H1 (cell line): Measurements from ENCODE around the gene LMBR1. TPM values are rescaled to one million over a fixed set of nuclear protein-coding genes. Genes with fewer than 3 reads are reported as not detected.

Experiments used
- CTCF ChIA-PET: fragments of 300-600 bp; sonication (Branson Sonifier 250); formaldehyde crosslinking; loops from one replicate; lab custom pipeline; 2021; ENCODE audit not compliant: partially characterized antibody; lab: Charles Lee
- POLR2A ChIA-PET: fragments of 300-600 bp; sonication (Branson Sonifier 250); formaldehyde crosslinking; loops from one replicate; lab custom pipeline; 2021; ENCODE audit warnings: inconsistent platforms; ENCODE audit not compliant: partially characterized antibody; lab: Charles Lee
- DNase-seq, 2 experiments: peaks; one replicate each; pipeline versions ENCODE4 v3.0.0 to v3.0.0-alpha.2; 2010 to 2022; ENCODE audit warnings: low spot score in 2 of 2, low read depth in 1 of 2, mixed read lengths in 1 of 2
- FAIRE-seq: peaks from 2 replicates; lab custom pipeline; 2011; peaks lifted over from hg19 to GRCh38; lab: Jason Lieb, UNC
- H2AFZ ChIP-seq: 2 replicates; pipeline ENCODE4 v1.8.1; 2012; ENCODE audit warnings: low read length, inconsistent platforms
- H2AK5ac ChIP-seq: 2 replicates; pipeline ENCODE4 v1.6.1; 2013; ENCODE audit warnings: low read depth, low read length
- H2BK120ac ChIP-seq: replicated peaks from 2 replicates; pipeline ENCODE3; 2013; ENCODE audit warnings: low read depth, low read length, inconsistent platforms
- H2BK12ac ChIP-seq: 2 replicates; pipeline ENCODE4 v1.6.1; 2013; ENCODE audit warnings: low read depth, low read length
- H2BK15ac ChIP-seq: 2 replicates; pipeline ENCODE4 v1.6.1; 2013; ENCODE audit warnings: low read length
- H2BK20ac ChIP-seq: 2 replicates; pipeline ENCODE4 v1.6.1; 2013; ENCODE audit warnings: low read length
- H2BK5ac ChIP-seq: 2 replicates; pipeline ENCODE4 v1.6.1; 2013; ENCODE audit warnings: low read depth, low read length
- H3K14ac ChIP-seq: 2 replicates; pipeline ENCODE4 v1.6.1; 2013; ENCODE audit warnings: inconsistent platforms; ENCODE audit not compliant: insufficient read length
- H3K18ac ChIP-seq: 2 replicates; pipeline ENCODE4 v1.6.1; 2013; ENCODE audit warnings: low read length; ENCODE audit errors: extremely low read depth
- H3K23ac ChIP-seq: 2 replicates; pipeline ENCODE4 v1.6.1; 2013; ENCODE audit warnings: inconsistent platforms; ENCODE audit not compliant: insufficient read length
- H3K23me2 ChIP-seq: 2 replicates; pipeline ENCODE4 v1.6.1; 2013; ENCODE audit warnings: low read depth, low read length
- H3K27ac ChIP-seq: 2 replicates; pipeline ENCODE4 v1.6.1; 2011; ENCODE audit warnings: low read depth, low read length, inconsistent platforms
- H3K27me3 ChIP-seq, 4 experiments: replicated peaks in 1 of 4; 1 replicate in 1 of 4; 2 replicates in 3 of 4; pipeline versions ENCODE4 v1.6.1 to v1.8.1; 2011 to 2013; ENCODE audit warnings: low read length in 3 of 4, mild to moderate bottlenecking in 3 of 4, inconsistent platforms in 2 of 4, mixed read lengths in 2 of 4, moderate library complexity in 1 of 4; ENCODE audit not compliant: control insufficient read depth in 3 of 4, insufficient read depth in 3 of 4; ENCODE audit errors: extremely low read depth in 1 of 4
- H3K36me3 ChIP-seq, 4 experiments: 2 replicates each; pipeline versions ENCODE4 v1.6.1 to v1.8.1; 2011 to 2013; ENCODE audit warnings: mild to moderate bottlenecking in 4 of 4, low read length in 3 of 4, moderate library complexity in 2 of 4, control low read depth in 1 of 4, inconsistent platforms in 1 of 4; ENCODE audit not compliant: insufficient read depth in 4 of 4, control insufficient read depth in 2 of 4
- H3K4ac ChIP-seq: replicated peaks from 2 replicates; pipeline ENCODE3; 2013; ENCODE audit warnings: low read length, low read depth, mixed read lengths, inconsistent platforms; ENCODE audit not compliant: insufficient read length
- H3K4me1 ChIP-seq, 4 experiments: replicated peaks in 1 of 4; 1 replicate in 1 of 4; 2 replicates in 3 of 4; pipeline versions ENCODE4 v1.6.1 to v1.8.1; 2011 to 2013; ENCODE audit warnings: low read length in 3 of 4, inconsistent platforms in 2 of 4, mixed read lengths in 1 of 4; ENCODE audit not compliant: insufficient read depth in 4 of 4, control insufficient read depth in 3 of 4
- H3K4me2 ChIP-seq, 2 experiments: 2 replicates each; pipeline versions ENCODE4 v1.6.1 to v1.8.1; 2011 to 2013; ENCODE audit warnings: low read depth in 2 of 2, low read length in 2 of 2, control low read depth in 1 of 2, inconsistent platforms in 1 of 2, mild to moderate bottlenecking in 1 of 2; ENCODE audit not compliant: insufficient read depth in 1 of 2
- H3K4me3 ChIP-seq, 4 experiments: fragments of 200-600, 300-600 bp in 1 of 4; sonication (generic), shearing (Covaris generic), sonication (Bioruptor Twin) in 1 of 4; 2 replicates each; pipeline versions ENCODE4 v1.5.1 to v1.8.1; 2011 to 2016; ENCODE audit warnings: low read length in 4 of 4, low read depth in 3 of 4, control low read depth in 2 of 4, inconsistent platforms in 2 of 4, mild to moderate bottlenecking in 2 of 4, mixed read lengths in 1 of 4, moderate library complexity in 1 of 4; ENCODE audit not compliant: insufficient read depth in 2 of 4; ENCODE audit errors: extremely low read depth in 1 of 4
- H3K56ac ChIP-seq: replicated peaks from 2 replicates; pipeline ENCODE3; 2013; ENCODE audit warnings: low read depth, mild to moderate bottlenecking, mixed read lengths, low read length, inconsistent platforms; ENCODE audit not compliant: insufficient read length
- H3K79me1 ChIP-seq: 2 replicates; pipeline ENCODE4 v1.6.1; 2013; ENCODE audit warnings: low read depth, low read length, control low read depth
- H3K79me2 ChIP-seq, 2 experiments: 2 replicates each; pipeline versions ENCODE4 v1.6.1 to v1.8.1; 2012 to 2013; ENCODE audit warnings: low read length in 2 of 2, mild to moderate bottlenecking in 2 of 2, inconsistent platforms in 1 of 2; ENCODE audit not compliant: insufficient read depth in 2 of 2, control insufficient read depth in 1 of 2
- H3K9ac ChIP-seq, 4 experiments: replicated peaks in 1 of 4; 1 replicate in 1 of 4; 2 replicates in 3 of 4; pipeline versions ENCODE4 v1.6.1 to v1.8.1; 2011 to 2013; ENCODE audit warnings: low read depth in 3 of 4, low read length in 3 of 4, control low read depth in 2 of 4, mild to moderate bottlenecking in 2 of 4, moderate library complexity in 2 of 4, inconsistent platforms in 1 of 4; ENCODE audit errors: extremely low read depth in 1 of 4
- H3K9me3 ChIP-seq, 2 experiments: 2 replicates each; pipeline versions ENCODE4 v1.6.1 to v1.8.1; 2012 to 2013; ENCODE audit warnings: mild to moderate bottlenecking in 2 of 2, moderate library complexity in 2 of 2, control low read depth in 1 of 2, inconsistent platforms in 1 of 2, low read depth in 1 of 2, low read length in 1 of 2, mixed read lengths in 1 of 2; ENCODE audit not compliant: insufficient read depth in 2 of 2
- H4K20me1 ChIP-seq, 2 experiments: replicated peaks in 1 of 2; 2 replicates each; pipeline versions ENCODE3 to v1.8.1; 2011 to 2013; ENCODE audit warnings: inconsistent platforms in 2 of 2, low read length in 2 of 2, mild to moderate bottlenecking in 1 of 2; ENCODE audit not compliant: insufficient read depth in 2 of 2, control insufficient read depth in 1 of 2
- H4K5ac ChIP-seq: 2 replicates; pipeline ENCODE4 v1.6.1; 2013; ENCODE audit warnings: low read length, low read depth, mixed read lengths, inconsistent platforms; ENCODE audit not compliant: insufficient read length
- H4K8ac ChIP-seq: 2 replicates; pipeline ENCODE4 v1.8.0; 2013; ENCODE audit warnings: mild to moderate bottlenecking, moderate library complexity, low read length, inconsistent platforms; ENCODE audit not compliant: insufficient read depth; ENCODE audit errors: extremely low read depth
- H4K91ac ChIP-seq: replicated peaks from 2 replicates; pipeline ENCODE3; 2013; ENCODE audit warnings: low read length, mixed read lengths, inconsistent platforms; ENCODE audit not compliant: insufficient read length
- ATF3 ChIP-seq: IDR thresholded peaks from 2 replicates; pipeline ENCODE4 v1.6.1; 2011; ENCODE audit warnings: low read depth, mild to moderate bottlenecking, low read length; ENCODE audit not compliant: insufficient read depth
- CEBPB ChIP-seq: IDR thresholded peaks from 2 replicates; pipeline ENCODE4 v1.6.1; 2012; ENCODE audit warnings: low read depth, low read length
- CHD2 ChIP-seq: IDR thresholded peaks from 2 replicates; pipeline ENCODE4 v1.6.1; 2012; ENCODE audit warnings: low read length, improper control_type of control experiment
- CTBP2 ChIP-seq: IDR thresholded peaks from 2 replicates; pipeline ENCODE4 v1.7.0; 2011; ENCODE audit warnings: borderline replicate concordance, mild to moderate bottlenecking, moderate library complexity, mixed read lengths, low read length; ENCODE audit not compliant: insufficient read depth, insufficient read length
- E2F6 ChIP-seq: IDR thresholded peaks from 2 replicates; pipeline ENCODE4 v1.6.1; 2012; ENCODE audit warnings: inconsistent platforms
- EZH2 ChIP-seq: fragments of 200-600 bp; sonication (generic); IDR thresholded peaks from 2 replicates; pipeline ENCODE4 v1.7.1; 2012; ENCODE audit warnings: low read depth, mild to moderate bottlenecking, moderate library complexity, low read length, inconsistent platforms; ENCODE audit not compliant: severe bottlenecking
- KDM4A ChIP-seq: IDR thresholded peaks from one replicate; pipeline ENCODE4 v1.7.1; 2012; ENCODE audit warnings: low read depth, mild to moderate bottlenecking, moderate library complexity, low read length, inconsistent platforms; ENCODE audit not compliant: severe bottlenecking
- SIN3A ChIP-seq, 2 experiments: IDR thresholded peaks in 1 of 2; conservative IDR thresholded peaks in 1 of 2; 2 replicates each; pipeline ENCODE4 v1.6.1; 2011 to 2012; ENCODE audit warnings: low read length in 2 of 2, improper control_type of control experiment in 1 of 2, low read depth in 1 of 2, mild to moderate bottlenecking in 1 of 2
- SIRT6 ChIP-seq: IDR thresholded peaks from one replicate; pipeline ENCODE4 v1.7.1; 2012; ENCODE audit warnings: low read length, inconsistent platforms
- SIX5 ChIP-seq: IDR thresholded peaks from 2 replicates; pipeline ENCODE4 v1.6.1; 2011; ENCODE audit warnings: mild to moderate bottlenecking, low read depth, low read length
- SP1 ChIP-seq: IDR thresholded peaks from 2 replicates; pipeline ENCODE4 v1.6.1; 2011; ENCODE audit warnings: low read depth, low read length
- TAF1 ChIP-seq: IDR thresholded peaks from 2 replicates; pipeline ENCODE4 v1.6.1; 2011; ENCODE audit warnings: mild to moderate bottlenecking, low read depth, low read length
- TAF7 ChIP-seq: optimal IDR thresholded peaks from 2 replicates; pipeline ENCODE3; 2011; ENCODE audit warnings: low read depth, mild to moderate bottlenecking, inconsistent platforms, low read length, moderate library complexity, borderline replicate concordance
- WGBS, 2 experiments: shearing (Covaris generic) in 1 of 2; methylation state at CpG; one replicate each; pipeline versions ENCODE4 v1.1.6 to v1.1.7; 2013 to 2015; ENCODE audit warnings: low lambda C conversion rate in 2 of 2, mixed read lengths in 2 of 2, inconsistent platforms in 1 of 2, low coverage in 1 of 2, missing lambda C conversion rate in 1 of 2; ENCODE audit not compliant: insufficient replicate concordance in 2 of 2, insufficient coverage in 1 of 2, insufficient read length in 1 of 2; ENCODE audit errors: extremely low coverage in 1 of 2, missing lambda C conversion rate in 1 of 2; 5-methylcytosine and 5-hydroxymethylcytosine counted together
- polyA plus RNA-seq, 7 experiments: library from polyadenylated mRNA; depleted of rRNA in 3 of 7; stranded (reverse) in 5 of 7; unstranded in 2 of 7; fragments of >200 nt in 5 of 7; fragments of 200-250 nt in 2 of 7; gene quantifications; 1 replicate in 5 of 7; 2 replicates in 1 of 7; 4 replicates in 1 of 7; pipeline versions ENCODE4 v1.2.1 to v1.2.3, GENCODE V29; 2011 to 2013; ENCODE audit warnings: missing spikeins in 2 of 7, mixed read lengths in 2 of 7
- total RNA-seq: library from RNA; stranded (reverse); fragmentation: NEBNext Ultra II Directional; extraction: Animal tissue kit (Norgen Biotek cat#: 25700); gene quantifications from 2 replicates; pipeline ENCODE4 v1.2.1, GENCODE V29; 2021

The LMBR1 gene
- total and polyA plus RNA-seq, 2 of the 8 experiments (the other 6 are each of a cell fraction or from before 2014, with no cell fraction given), result 15.1 to 70.4 TPM

- H3K4ac ChIP-seq, result no peak overlapping the region
- H3K14ac ChIP-seq, result no peak overlapping the region
- FAIRE-seq, result no peak
- no peak overlapping the region for H3K4me3 ChIP-seq
- no peak overlapping the region for H2AFZ ChIP-seq
- no peak overlapping the region for H3K27ac ChIP-seq
- no peaks in the 10 kb centered on the region for H4K20me1 ChIP-seq
- no peak overlapping the region for H2BK5ac ChIP-seq
- no peak overlapping the region for H3K56ac ChIP-seq
- H2BK12ac ChIP-seq, result no peak overlapping the region
- no peak overlapping the region for H3K4me2 ChIP-seq
- no peaks in the 10 kb centered on the region for H3K9me3 ChIP-seq
- H2BK20ac ChIP-seq, result no peak overlapping the region
- H3K4me1 ChIP-seq, result no peaks in the 10 kb centered on the region
- H4K8ac ChIP-seq, result no peak overlapping the region
- ChIA-PET CTCF (interaction anchor here (0.7 to 2.4 kb wide), 8 partner anchors 9 to 199 kb away, joined by 3 to 20 read pairs (median 4); no protein-coding TSS in a partner anchor), POLR2A (interaction anchor here (0.7 to 1.1 kb wide), 2 partner anchors 10 to 11 kb away, joined by 3 read pairs; no protein-coding TSS in a partner anchor)
- no peak overlapping the region for H2AK5ac ChIP-seq
- H3K79me2 ChIP-seq, result no peaks in the 10 kb centered on the region
- peaks cover 0 to 2% (median 0%) of the 10 kb centered on the region in 4 experiments; a peak in 1 of 7 replicates for H3K27me3 ChIP-seq
- H3K79me1 ChIP-seq, result no peaks in the 10 kb centered on the region
- 87% methylated on average over 3 of the region's 3 CpGs; no CpG with 5 or more reads in 1 of the 2 experiments for WGBS, 2 experiments
- no peak overlapping the region for H2BK15ac ChIP-seq
- no peak overlapping the region for H4K91ac ChIP-seq
- H3K18ac ChIP-seq, result no peak overlapping the region
- no peak overlapping the region for H3K9ac ChIP-seq
- H3K23ac ChIP-seq, result no peak overlapping the region
- no peak for DNase-seq
- H3K23me2 ChIP-seq, result no peaks in the 10 kb centered on the region; the same call in 1 of the 2 replicates
- no peak overlapping the region for H4K5ac ChIP-seq
- H3K36me3 ChIP-seq, result peaks cover 0 to 2% (median 0%) of the 10 kb centered on the region in 4 experiments; a peak in 1 of 8 replicates
- H2BK120ac ChIP-seq, result no peak overlapping the region
- TF ChIP-seq ATF3 (no peak), CTBP2 (no peak), SIN3A (conservative IDR thresholded peaks at IDR 0.05 in 1 of 2, IDR thresholded peaks at IDR 0.05 in 1 of 2; ENCODE audit: low read depth in 1 of 2, low read length in 2 of 2) (no peak), KDM4A (no peak), TAF7 (no peak), CHD2 (no peak), SP1 (no peak), EZH2 (no peak), CEBPB (no peak), SIX5 (no peak), E2F6 (no peak), TAF1 (no peak), SIRT6 (no peak)
Observed at GRCh38 chr7:156778668-156779067, 114.3 kb downstream of the LMBR1 start.
